H7 (cell line): Measurements from ENCODE around the gene NUDT14. TPM values are rescaled to one million over a fixed set of nuclear protein-coding genes. Genes with fewer than 3 reads are reported as not detected.

ENCODE experiments used
- DNase-seq: peaks from one replicate; pipeline ENCODE4 v3.0.0; 2012
- H3K27me3 ChIP-seq: 2 replicates; pipeline ENCODE4 v1.6.0; 2011; ENCODE audit warnings: mild to moderate bottlenecking, low read length; ENCODE audit not compliant: control insufficient read depth, insufficient read depth
- H3K36me3 ChIP-seq: replicated peaks from 2 replicates; pipeline ENCODE4 v1.5.1; 2011; ENCODE audit warnings: low read length; ENCODE audit not compliant: control insufficient read depth, insufficient read depth
- H3K4me3 ChIP-seq: 2 replicates; pipeline ENCODE4 v1.5.1; 2011; ENCODE audit warnings: low read depth, mild to moderate bottlenecking, control low read depth, low read length, moderate library complexity; ENCODE audit not compliant: insufficient read depth
- total RNA-seq: library from RNA; depleted of rRNA; stranded (reverse); fragments of >200 nt; shearing (Covaris generic); gene quantifications from 2 replicates; pipeline ENCODE4 v1.2.3, GENCODE V29; 2014

Gene NUDT14
- total RNA-seq, 1 experiment from 2014 or later = 33.6 TPM

- no peaks in the 10 kb centered on the region for H3K36me3 ChIP-seq
- H3K4me3 ChIP-seq = peak overlapping the region; percentile 54
- peak; percentile 93 for DNase-seq
- peaks cover 5% of the 10 kb centered on the region for H3K27me3 ChIP-seq
These were observed 13.6 kb downstream of the NUDT14 start for GRCh38 chr14:105167303-105168092.

GRCh38 chr14:105166571-105167302, 14.4 kb downstream of the NUDT14 start:
- Histone ChIP-seq H3K4me3 (no peak overlapping the region), H3K27me3 (peaks cover 5% of the 10 kb centered on the region), H3K36me3 (no peaks in the 10 kb centered on the region)
- no peak for DNase-seq

GRCh38 chr14:105165761-105166485, 15.2 kb downstream of the NUDT14 start:
- H3K4me3 ChIP-seq = no peak overlapping the region

GRCh38 chr14:105165134-105165704, 15.9 kb downstream of the NUDT14 start:
- Histone ChIP-seq H3K27me3 (peaks cover 5% of the 10 kb centered on the region), H3K36me3 (no peaks in the 10 kb centered on the region), H3K4me3 (no peak overlapping the region)
- DNase-seq = no peak

More at GRCh38 chr14:105165761-105166485, 15.2 kb downstream of the NUDT14 start:
- peaks cover 5% of the 10 kb centered on the region for H3K27me3 ChIP-seq
- no peak for DNase-seq
- H3K36me3 ChIP-seq = no peaks in the 10 kb centered on the region

- no peak overlapping the region for H3K4me3 ChIP-seq
- peaks cover 5% of the 10 kb centered on the region for H3K27me3 ChIP-seq
- DNase-seq = no peak
- H3K36me3 ChIP-seq = no peaks in the 10 kb centered on the region
These were observed 17.9 kb downstream of the NUDT14 start for GRCh38 chr14:105163040-105163742.

GRCh38 chr14:105162669-105162979, 18.5 kb downstream of the NUDT14 start:
- no peak for DNase-seq
- peaks cover 2% of the 10 kb centered on the region for H3K27me3 ChIP-seq

GRCh38 chr14:105161964-105162668, 19.0 kb downstream of the NUDT14 start:
- Histone ChIP-seq H3K4me3 (no peak overlapping the region), H3K27me3 (no peaks in the 10 kb centered on the region), H3K36me3 (no peaks in the 10 kb centered on the region)
- DNase-seq = no peak

More at GRCh38 chr14:105162669-105162979, 18.5 kb downstream of the NUDT14 start:
- H3K36me3 ChIP-seq = no peaks in the 10 kb centered on the region
- no peak overlapping the region for H3K4me3 ChIP-seq

GRCh38 chr14:105161309-105161708, 19.8 kb downstream of the NUDT14 start:
- DNase-seq = no peak
- no peaks in the 10 kb centered on the region for H3K36me3 ChIP-seq
- H3K4me3 ChIP-seq = no peak overlapping the region
- H3K27me3 ChIP-seq = no peaks in the 10 kb centered on the region

- DNase-seq = no peak
- H3K27me3 ChIP-seq = no peaks in the 10 kb centered on the region
- H3K4me3 ChIP-seq = no peak overlapping the region
- no peaks in the 10 kb centered on the region for H3K36me3 ChIP-seq
These were observed 20.3 kb downstream of the NUDT14 start for GRCh38 chr14:105160776-105161175.

GRCh38 chr14:105159344-105159743, 21.8 kb downstream of the NUDT14 start:
- Histone ChIP-seq H3K36me3 (no peaks in the 10 kb centered on the region), H3K27me3 (no peaks in the 10 kb centered on the region), H3K4me3 (no peak overlapping the region)
- DNase-seq = no peak

- no peak for DNase-seq
- no peak overlapping the region for H3K4me3 ChIP-seq
- no peaks in the 10 kb centered on the region for H3K27me3 ChIP-seq
- H3K36me3 ChIP-seq = no peaks in the 10 kb centered on the region
These were observed 22.3 kb downstream of the NUDT14 start for GRCh38 chr14:105158794-105159193.

GRCh38 chr14:105157872-105158271, 23.2 kb downstream of the NUDT14 start:
- Histone ChIP-seq H3K4me3 (no peak overlapping the region), H3K36me3 (no peaks in the 10 kb centered on the region), H3K27me3 (no peaks in the 10 kb centered on the region)
- no peak for DNase-seq

- no peak for DNase-seq
- Histone ChIP-seq H3K36me3 (no peaks in the 10 kb centered on the region), H3K27me3 (no peaks in the 10 kb centered on the region), H3K4me3 (no peak overlapping the region)
These were observed 24.4 kb downstream of the NUDT14 start for GRCh38 chr14:105156414-105157375.
